ENCODE results near the gene SPTLC3. TPM values are rescaled to one million over a fixed set of nuclear protein-coding genes. Genes with fewer than 3 reads are reported as not detected.

SPTLC3 gene
- total and polyA plus RNA-seq, 2 of the 13 experiments (the other 11 are each of a cell fraction or from before 2014, with no cell fraction given) = 20.5 to 95.6 TPM

DNA sequence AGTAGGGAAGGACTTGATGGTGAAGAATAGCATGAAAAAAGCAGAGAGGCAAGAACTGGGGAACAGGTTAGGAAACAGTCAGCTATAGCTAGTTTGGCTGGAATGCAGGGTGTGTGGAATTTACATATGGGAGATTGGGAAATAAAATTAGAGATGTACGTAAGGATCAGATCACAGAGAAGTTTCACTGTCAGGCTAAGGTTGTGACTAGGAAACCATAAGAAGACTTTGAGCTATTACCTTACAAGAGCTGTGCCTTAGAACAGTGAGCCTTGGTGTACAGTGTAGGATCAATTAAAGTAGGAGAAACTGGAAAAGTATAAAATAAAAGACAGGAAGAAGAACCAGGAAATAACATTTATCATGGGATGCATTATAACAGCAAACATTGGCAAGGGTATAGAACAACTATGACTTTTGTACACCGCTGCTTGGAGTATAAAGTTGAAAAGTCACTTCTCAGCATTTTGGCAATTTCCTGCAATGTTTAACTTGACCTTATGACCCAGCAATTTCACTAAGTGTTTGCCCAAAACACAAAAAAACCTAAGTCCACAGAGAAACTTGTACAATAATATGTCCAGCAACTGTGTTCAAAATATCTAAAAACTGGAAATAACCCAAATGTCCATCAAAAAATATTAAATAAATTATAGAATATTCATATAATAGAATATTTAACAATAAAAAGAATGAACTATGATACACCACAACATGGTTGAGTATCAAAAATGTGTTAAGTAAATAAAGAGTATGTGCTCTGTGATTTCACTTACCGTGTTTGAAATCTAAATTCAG lies 31.2 kb upstream of the SPTLC3 start (continued):
- TF ChIP-seq, protein P1, sequence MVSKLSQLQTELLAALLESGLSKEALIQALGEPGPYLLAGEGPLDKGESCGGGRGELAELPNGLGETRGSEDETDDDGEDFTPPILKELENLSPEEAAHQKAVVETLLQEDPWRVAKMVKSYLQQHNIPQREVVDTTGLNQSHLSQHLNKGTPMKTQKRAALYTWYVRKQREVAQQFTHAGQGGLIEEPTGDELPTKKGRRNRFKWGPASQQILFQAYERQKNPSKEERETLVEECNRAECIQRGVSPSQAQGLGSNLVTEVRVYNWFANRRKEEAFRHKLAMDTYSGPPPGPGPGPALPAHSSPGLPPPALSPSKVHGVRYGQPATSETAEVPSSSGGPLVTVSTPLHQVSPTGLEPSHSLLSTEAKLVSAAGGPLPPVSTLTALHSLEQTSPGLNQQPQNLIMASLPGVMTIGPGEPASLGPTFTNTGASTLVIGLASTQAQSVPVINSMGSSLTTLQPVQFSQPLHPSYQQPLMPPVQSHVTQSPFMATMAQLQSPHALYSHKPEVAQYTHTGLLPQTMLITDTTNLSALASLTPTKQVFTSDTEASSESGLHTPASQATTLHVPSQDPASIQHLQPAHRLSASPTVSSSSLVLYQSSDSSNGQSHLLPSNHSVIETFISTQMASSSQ (IDR thresholded peaks at IDR 0.05; ENCODE audit: low read depth) = peak; percentile 95
- TF ChIP-seq, protein P1 (CRISPR knock-in tag; IDR thresholded peaks at IDR 0.05; ENCODE audit: borderline replicate concordance) = peak; percentile 97
- TF ChIP-seq SP140L (CRISPR knock-in tag; IDR thresholded peaks at IDR 0.05; ENCODE audit: borderline replicate concordance) (no peak; the same call in 1 of the 2 replicates), DR1 (CRISPR knock-in tag; IDR thresholded peaks at IDR 0.05) (no peak), ZNF850 (CRISPR knock-in tag; conservative IDR thresholded peaks at IDR 0.05) (no peak), IRF2 (CRISPR knock-in tag; IDR thresholded peaks at IDR 0.05) (peak; percentile 59; the same call in 1 of the 2 replicates), KLF16 (CRISPR knock-in tag; IDR thresholded peaks at IDR 0.05) (no peak), CEBPB (IDR thresholded peaks at IDR 0.05; ENCODE audit: borderline replicate concordance, low read depth, low read length) (peak; percentile 45; the same call in 1 of the 2 replicates), ZNF441 (CRISPR knock-in tag; IDR thresholded peaks at IDR 0.05; ENCODE audit: borderline replicate concordance) (no peak), YEATS2 (CRISPR knock-in tag; IDR thresholded peaks at IDR 0.05; ENCODE audit: borderline replicate concordance) (no peak)
- TF ChIP-seq, protein P2, sequence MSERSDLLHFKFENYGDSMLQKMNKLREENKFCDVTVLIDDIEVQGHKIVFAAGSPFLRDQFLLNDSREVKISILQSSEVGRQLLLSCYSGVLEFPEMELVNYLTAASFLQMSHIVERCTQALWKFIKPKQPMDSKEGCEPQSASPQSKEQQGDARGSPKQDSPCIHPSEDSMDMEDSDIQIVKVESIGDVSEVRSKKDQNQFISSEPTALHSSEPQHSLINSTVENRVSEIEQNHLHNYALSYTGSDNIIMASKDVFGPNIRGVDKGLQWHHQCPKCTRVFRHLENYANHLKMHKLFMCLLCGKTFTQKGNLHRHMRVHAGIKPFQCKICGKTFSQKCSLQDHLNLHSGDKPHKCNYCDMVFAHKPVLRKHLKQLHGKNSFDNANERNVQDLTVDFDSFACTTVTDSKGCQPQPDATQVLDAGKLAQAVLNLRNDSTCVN (CRISPR knock-in tag; IDR thresholded peaks at IDR 0.05; ENCODE audit: borderline replicate concordance) = no peak
